Lower leg skin (tissue), 3 donors: Measurements from ENCODE around the gene CCL5.

Experiments
- POLR2A ChIP-seq, 2 donors: fragments of 450-650 bp; IDR thresholded peaks; one replicate each; pipeline ENCODE4 v1.6.1; 2016 to 2017; ENCODE audit warnings: antibody characterized with exemption in 2 of 2, mild to moderate bottlenecking in 1 of 2, moderate library complexity in 1 of 2
- TF ChIP-seq, protein P1 (sequence below), 3 donors: fragments of 450-650 bp; IDR thresholded peaks; one replicate each; pipeline ENCODE4 v1.5.1; 2016; ENCODE audit warnings: antibody characterized with exemption in 3 of 3, mild to moderate bottlenecking in 3 of 3, moderate library complexity in 2 of 3

DNA sequence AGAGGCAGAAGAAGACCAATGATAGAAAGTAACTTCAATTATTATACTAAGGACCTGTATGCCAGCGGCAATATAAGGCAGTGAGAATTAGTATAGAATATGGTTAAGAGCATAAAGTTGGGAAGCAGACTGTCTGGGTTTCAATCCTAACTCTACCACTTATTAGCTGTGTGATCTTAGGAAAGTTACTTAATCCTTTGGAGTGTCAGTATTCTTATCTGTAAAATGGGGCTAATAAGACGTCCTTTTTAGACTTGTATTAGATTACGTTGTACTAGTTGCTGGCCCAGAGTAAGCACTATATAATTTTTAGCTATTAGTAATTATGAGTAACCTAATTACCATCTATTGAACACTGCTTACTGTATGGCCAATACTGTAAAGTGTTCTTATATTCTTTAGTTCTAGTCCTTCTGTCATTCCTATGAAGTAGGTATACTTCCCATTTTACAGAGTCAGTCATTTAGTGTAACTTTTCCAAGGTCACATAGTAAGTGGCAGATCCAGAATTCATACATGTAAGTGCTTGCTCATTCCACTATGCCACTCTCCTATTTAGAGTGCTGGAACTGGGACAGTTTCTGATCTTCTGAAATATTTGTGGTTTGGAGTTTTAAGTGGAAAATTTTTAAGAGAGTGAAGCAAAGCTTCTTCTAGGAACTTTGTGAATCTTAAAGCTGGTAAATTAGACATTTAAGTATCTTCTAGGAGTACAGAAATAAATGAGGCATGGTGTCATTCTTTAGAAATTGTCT is 33.9 kb downstream of the CCL5 start:
- TF ChIP-seq, protein P1, sequence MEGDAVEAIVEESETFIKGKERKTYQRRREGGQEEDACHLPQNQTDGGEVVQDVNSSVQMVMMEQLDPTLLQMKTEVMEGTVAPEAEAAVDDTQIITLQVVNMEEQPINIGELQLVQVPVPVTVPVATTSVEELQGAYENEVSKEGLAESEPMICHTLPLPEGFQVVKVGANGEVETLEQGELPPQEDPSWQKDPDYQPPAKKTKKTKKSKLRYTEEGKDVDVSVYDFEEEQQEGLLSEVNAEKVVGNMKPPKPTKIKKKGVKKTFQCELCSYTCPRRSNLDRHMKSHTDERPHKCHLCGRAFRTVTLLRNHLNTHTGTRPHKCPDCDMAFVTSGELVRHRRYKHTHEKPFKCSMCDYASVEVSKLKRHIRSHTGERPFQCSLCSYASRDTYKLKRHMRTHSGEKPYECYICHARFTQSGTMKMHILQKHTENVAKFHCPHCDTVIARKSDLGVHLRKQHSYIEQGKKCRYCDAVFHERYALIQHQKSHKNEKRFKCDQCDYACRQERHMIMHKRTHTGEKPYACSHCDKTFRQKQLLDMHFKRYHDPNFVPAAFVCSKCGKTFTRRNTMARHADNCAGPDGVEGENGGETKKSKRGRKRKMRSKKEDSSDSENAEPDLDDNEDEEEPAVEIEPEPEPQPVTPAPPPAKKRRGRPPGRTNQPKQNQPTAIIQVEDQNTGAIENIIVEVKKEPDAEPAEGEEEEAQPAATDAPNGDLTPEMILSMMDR (IDR thresholded peaks at IDR 0.05) = no peak
- TF ChIP-seq POLR2A (IDR thresholded peaks at IDR 0.05) = no peak
